ENCODE results near the gene CATSPERZ. TPM values are rescaled to one million over a fixed set of nuclear protein-coding genes. Genes with fewer than 3 reads are reported as not detected.

CATSPERZ gene
- polyA plus RNA-seq, 1 experiment: not detected

- Histone ChIP-seq H3K27me3 (ENCODE audit: control insufficient read depth, insufficient read depth, low read length) (peaks cover 9% of the 10 kb centered on the region; the same call in 1 of the 2 replicates), H3K4me3 (ENCODE audit: low read depth, low read length) (peak overlapping the region; percentile 66), H3K36me3 (ENCODE audit: control insufficient read depth, insufficient read depth, low read length) (no peaks in the 10 kb centered on the region)
- TF ChIP-seq CTCF (IDR thresholded peaks at IDR 0.05; ENCODE audit: insufficient read depth, low read depth, low read length): no peak
- no peak for DNase-seq (ENCODE audit: low read depth)
- ChIA-PET POLR2A (interaction anchor here (0.6 kb wide), 1 partner anchor 51 kb away, joined by 3 read pairs; no protein-coding TSS in a partner anchor), CTCF (interaction anchor here (0.7 to 5.5 kb wide), 25 partner anchors 11 to 340 kb away, joined by 3 to 229 read pairs (median 6); partner anchors contain the start of genes BAD, FERMT3, GPR137 and KCNK4)
Measured at GRCh38 chr11:64304032-64304315, 3.8 kb downstream of the CATSPERZ start.

- TF ChIP-seq CTCF (IDR thresholded peaks at IDR 0.05; ENCODE audit: insufficient read depth, low read depth, low read length): peak; percentile 89
- H3K36me3 ChIP-seq (ENCODE audit: control insufficient read depth, insufficient read depth, low read length): no peaks in the 10 kb centered on the region
- POLR2A ChIA-PET: interaction anchor here (0.6 kb wide), 2 partner anchors 13 to 51 kb away, joined by 3 to 5 read pairs; partner anchors contain the start of genes PRDX5 and TRMT112
- DNase-seq (ENCODE audit: low read depth): peak; percentile 23
- CTCF ChIA-PET: interaction anchor here (0.6 to 5.5 kb wide), 35 partner anchors 9 to 340 kb away, joined by 3 to 229 read pairs (median 5); partner anchors contain the start of genes BAD, FERMT3, GPR137 and KCNK4
- H3K27me3 ChIP-seq (ENCODE audit: control insufficient read depth, insufficient read depth, low read length): peaks cover 8% of the 10 kb centered on the region; the same call in 1 of the 2 replicates
- peak overlapping the region; percentile 66 for H3K4me3 ChIP-seq (ENCODE audit: low read depth, low read length)
Measured at GRCh38 chr11:64304316-64305072, 4.3 kb downstream of the CATSPERZ start.

GRCh38 chr11:64305075-64305690 lies 5.0 kb downstream of the CATSPERZ start, which contains the start of gene ESRRA:
Gene ESRRA (plus strand): TSS chr11:64305524. CDS start chr11:64307180, 1,656 bp downstream.
- ChIA-PET POLR2A (interaction anchor here (0.6 kb wide), 2 partner anchors 13 to 388 kb away, joined by 4 to 5 read pairs; partner anchors contain the start of genes PRDX5 and TRMT112), CTCF (interaction anchor here (0.7 to 5.5 kb wide), 21 partner anchors 9 to 120 kb away, joined by 3 to 229 read pairs (median 8); partner anchors contain the start of genes BAD, FERMT3, GPR137 and KCNK4)
- TF ChIP-seq CTCF (IDR thresholded peaks at IDR 0.05; ENCODE audit: insufficient read depth, low read depth, low read length): no peak
- H3K36me3 ChIP-seq (ENCODE audit: control insufficient read depth, insufficient read depth, low read length): no peaks in the 10 kb centered on the region
- DNase-seq (ENCODE audit: low read depth): peak; percentile 78
- peak within 1 kb of the TSS; percentile 82 for H3K4me3 ChIP-seq (ENCODE audit: low read depth, low read length)
- 0 out of 2 replicates have a peak, but pooled peaks cover 3% of the 10 kb centered on the region for H3K27me3 ChIP-seq (ENCODE audit: control insufficient read depth, insufficient read depth, low read length)

GRCh38 chr11:64305691-64306562 lies 5.8 kb downstream of the CATSPERZ start:
- ChIA-PET CTCF (interaction anchor here (0.7 to 5.5 kb wide), 10 partner anchors 9 to 121 kb away, joined by 3 to 41 read pairs (median 4); partner anchors contain the start of genes PRDX5, STIP1 and TRMT112), POLR2A (interaction anchor here (0.6 kb wide), 1 partner anchor 388 kb away, joined by 4 read pairs; no protein-coding TSS in a partner anchor)
- no peaks in the 10 kb centered on the region for H3K36me3 ChIP-seq (ENCODE audit: control insufficient read depth, insufficient read depth, low read length)
- TF ChIP-seq CTCF (IDR thresholded peaks at IDR 0.05; ENCODE audit: insufficient read depth, low read depth, low read length): peak; percentile 34
- no peaks in the 10 kb centered on the region for H3K27me3 ChIP-seq (ENCODE audit: control insufficient read depth, insufficient read depth, low read length)
- H3K4me3 ChIP-seq (ENCODE audit: low read depth, low read length): peak overlapping the region; percentile 82
- DNase-seq (ENCODE audit: low read depth): no peak

All from BJ (cell line).